Measurements from ENCODE around the gene ZNG1C.
"Not testable (repeated sequence)": the region's sequence is repeated elsewhere in the genome, so short reads cannot be mapped to it uniquely, and the experiment has no call there.

ZNG1C gene

GRCh38 chr9:68241683-68242082, at the start of gene ZNG1C:
TSS of gene ZNG1C (plus strand) at chr9:68241983. CDS start at chr9:68242032, 49 bp downstream.
- H3K9ac ChIP-seq (ENCODE audit: low read length in 2 of 2) = not testable (repeated sequence)

GRCh38 chr9:68242437-68242836, 654 bp downstream of the ZNG1C start:
- H3K4me3 ChIP-seq (ENCODE audit: low read length in 2 of 2); H3K9me3 ChIP-seq (ENCODE audit: control insufficient read depth in 2 of 2, low read length in 2 of 2); H3K4me1 ChIP-seq (ENCODE audit: control insufficient read depth, insufficient read depth, low read length); H3K27me3 ChIP-seq (ENCODE audit: control insufficient read depth in 1 of 2, insufficient read depth in 2 of 2, low read length in 2 of 2); H3K27ac ChIP-seq (ENCODE audit: low read length); H3K9ac ChIP-seq (ENCODE audit: low read length in 2 of 2); H3K36me3 ChIP-seq (ENCODE audit: control insufficient read depth in 2 of 2, insufficient read depth in 2 of 2, low read length in 2 of 2): not testable (repeated sequence)

More at GRCh38 chr9:68241683-68242082, at the start of gene ZNG1C:
- H3K9me3 ChIP-seq (ENCODE audit: control insufficient read depth in 2 of 2, low read length in 2 of 2); H3K36me3 ChIP-seq (ENCODE audit: control insufficient read depth in 2 of 2, insufficient read depth in 2 of 2, low read length in 2 of 2); H3K4me3 ChIP-seq (ENCODE audit: low read length in 2 of 2); H3K27me3 ChIP-seq (ENCODE audit: control insufficient read depth in 1 of 2, insufficient read depth in 2 of 2, low read length in 2 of 2); H3K4me1 ChIP-seq (ENCODE audit: control insufficient read depth, insufficient read depth, low read length); H3K27ac ChIP-seq (ENCODE audit: low read length): not testable (repeated sequence)

GRCh38 chr9:68281041-68281440, 39.3 kb downstream of the ZNG1C start:
- not testable (repeated sequence) for H3K27me3 ChIP-seq (ENCODE audit: control insufficient read depth in 1 of 2, insufficient read depth in 2 of 2, low read length in 2 of 2); H3K9ac ChIP-seq (ENCODE audit: low read length in 2 of 2)

GRCh38 chr9:68302567-68302966, 60.8 kb downstream of the ZNG1C start, which contains the start of gene FOXD4L3:
TSS of gene FOXD4L3 (plus strand) at chr9:68302867. CDS start at chr9:68302952, 85 bp downstream.
- not testable (repeated sequence) for H3K27me3 ChIP-seq (ENCODE audit: control insufficient read depth in 1 of 2, insufficient read depth in 2 of 2, low read length in 2 of 2); H3K9ac ChIP-seq (ENCODE audit: low read length in 2 of 2); H3K27ac ChIP-seq (ENCODE audit: low read length); H3K9me3 ChIP-seq (ENCODE audit: control insufficient read depth in 2 of 2, low read length in 2 of 2); H3K4me1 ChIP-seq (ENCODE audit: control insufficient read depth, insufficient read depth, low read length); H3K4me3 ChIP-seq (ENCODE audit: low read length in 2 of 2); H3K36me3 ChIP-seq (ENCODE audit: control insufficient read depth in 2 of 2, insufficient read depth in 2 of 2, low read length in 2 of 2)

More at GRCh38 chr9:68281041-68281440, 39.3 kb downstream of the ZNG1C start:
- H3K27ac ChIP-seq (ENCODE audit: low read length); H3K9me3 ChIP-seq (ENCODE audit: control insufficient read depth in 2 of 2, low read length in 2 of 2); H3K36me3 ChIP-seq (ENCODE audit: control insufficient read depth in 2 of 2, insufficient read depth in 2 of 2, low read length in 2 of 2); H3K4me3 ChIP-seq (ENCODE audit: low read length in 2 of 2); H3K4me1 ChIP-seq (ENCODE audit: control insufficient read depth, insufficient read depth, low read length): not testable (repeated sequence)

DNA sequence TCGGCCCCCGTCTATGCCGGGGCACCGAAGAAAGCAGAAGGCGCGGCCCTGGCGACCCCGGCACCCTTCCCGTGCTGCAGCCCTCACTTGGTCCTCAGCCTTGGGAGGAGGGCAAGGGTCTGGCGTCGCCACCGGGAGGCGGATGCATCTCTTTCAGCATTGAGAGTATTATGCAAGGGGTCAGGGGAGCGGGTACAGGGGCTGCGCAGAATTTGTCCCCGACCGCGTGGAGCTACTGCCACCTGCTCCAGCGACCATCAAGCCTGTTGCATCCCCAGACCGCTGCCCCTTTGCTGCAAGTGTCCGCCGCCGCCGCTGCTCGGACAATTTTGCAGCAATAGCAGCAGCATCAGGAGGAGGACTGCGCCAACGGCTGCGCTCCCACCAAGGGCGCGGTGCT, 62.0 kb downstream of the ZNG1C start:
- H3K9ac ChIP-seq (ENCODE audit: low read length in 2 of 2) = not testable (repeated sequence)

DNA sequence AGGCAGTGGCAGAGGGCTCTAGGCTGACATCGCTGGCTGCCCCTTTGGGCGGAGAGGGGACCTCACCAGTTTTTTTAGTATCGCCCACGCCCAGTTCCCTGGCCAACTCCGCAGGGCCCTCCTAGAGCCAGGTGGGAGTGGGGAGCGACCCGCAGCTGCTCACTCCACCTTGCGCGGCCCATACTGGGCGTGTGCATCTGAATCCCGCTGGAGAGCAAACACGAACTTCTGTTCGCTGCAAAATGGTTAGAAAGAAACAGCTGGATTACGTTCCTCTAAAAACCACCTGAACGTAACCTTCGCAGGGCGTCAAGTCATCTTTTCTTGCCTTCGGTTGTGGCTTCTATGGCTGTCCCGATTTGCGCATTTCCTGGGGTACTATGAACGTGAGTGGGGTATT, 62.4 kb downstream of the ZNG1C start:
- not testable (repeated sequence) for H3K27me3 ChIP-seq (ENCODE audit: control insufficient read depth in 1 of 2, insufficient read depth in 2 of 2, low read length in 2 of 2); H3K4me3 ChIP-seq (ENCODE audit: low read length in 2 of 2); H3K4me1 ChIP-seq (ENCODE audit: control insufficient read depth, insufficient read depth, low read length); H3K36me3 ChIP-seq (ENCODE audit: control insufficient read depth in 2 of 2, insufficient read depth in 2 of 2, low read length in 2 of 2); H3K27ac ChIP-seq (ENCODE audit: low read length); H3K9ac ChIP-seq (ENCODE audit: low read length in 2 of 2); H3K9me3 ChIP-seq (ENCODE audit: control insufficient read depth in 2 of 2, low read length in 2 of 2)

More for the DNA sequence above, 62.0 kb downstream of the ZNG1C start:
- not testable (repeated sequence) for H3K4me3 ChIP-seq (ENCODE audit: low read length in 2 of 2); H3K36me3 ChIP-seq (ENCODE audit: control insufficient read depth in 2 of 2, insufficient read depth in 2 of 2, low read length in 2 of 2); H3K27me3 ChIP-seq (ENCODE audit: control insufficient read depth in 1 of 2, insufficient read depth in 2 of 2, low read length in 2 of 2); H3K27ac ChIP-seq (ENCODE audit: low read length); H3K9me3 ChIP-seq (ENCODE audit: control insufficient read depth in 2 of 2, low read length in 2 of 2); H3K4me1 ChIP-seq (ENCODE audit: control insufficient read depth, insufficient read depth, low read length)

- not testable (repeated sequence) for H3K27me3 ChIP-seq (ENCODE audit: control insufficient read depth in 1 of 2, insufficient read depth in 2 of 2, low read length in 2 of 2); H3K36me3 ChIP-seq (ENCODE audit: control insufficient read depth in 2 of 2, insufficient read depth in 2 of 2, low read length in 2 of 2); H3K27ac ChIP-seq (ENCODE audit: low read length); H3K9me3 ChIP-seq (ENCODE audit: control insufficient read depth in 2 of 2, low read length in 2 of 2); H3K4me1 ChIP-seq (ENCODE audit: control insufficient read depth, insufficient read depth, low read length); H3K4me3 ChIP-seq (ENCODE audit: low read length in 2 of 2); H3K9ac ChIP-seq (ENCODE audit: low read length in 2 of 2)
These were observed 63.0 kb downstream of the ZNG1C start for GRCh38 chr9:68304777-68305176.

GRCh38 chr9:68305680-68306285, 64.0 kb downstream of the ZNG1C start:
- not testable (repeated sequence) for H3K9ac ChIP-seq (ENCODE audit: low read length in 2 of 2); H3K4me1 ChIP-seq (ENCODE audit: control insufficient read depth, insufficient read depth, low read length); H3K27me3 ChIP-seq (ENCODE audit: control insufficient read depth in 1 of 2, insufficient read depth in 2 of 2, low read length in 2 of 2)

GRCh38 chr9:68306391-68306964, 64.7 kb downstream of the ZNG1C start:
- H3K36me3 ChIP-seq (ENCODE audit: control insufficient read depth in 2 of 2, insufficient read depth in 2 of 2, low read length in 2 of 2); H3K4me1 ChIP-seq (ENCODE audit: control insufficient read depth, insufficient read depth, low read length); H3K9me3 ChIP-seq (ENCODE audit: control insufficient read depth in 2 of 2, low read length in 2 of 2); H3K9ac ChIP-seq (ENCODE audit: low read length in 2 of 2); H3K27me3 ChIP-seq (ENCODE audit: control insufficient read depth in 1 of 2, insufficient read depth in 2 of 2, low read length in 2 of 2); H3K4me3 ChIP-seq (ENCODE audit: low read length in 2 of 2); H3K27ac ChIP-seq (ENCODE audit: low read length): not testable (repeated sequence)

More at GRCh38 chr9:68305680-68306285, 64.0 kb downstream of the ZNG1C start:
- H3K9me3 ChIP-seq (ENCODE audit: control insufficient read depth in 2 of 2, low read length in 2 of 2); H3K27ac ChIP-seq (ENCODE audit: low read length); H3K4me3 ChIP-seq (ENCODE audit: low read length in 2 of 2); H3K36me3 ChIP-seq (ENCODE audit: control insufficient read depth in 2 of 2, insufficient read depth in 2 of 2, low read length in 2 of 2): not testable (repeated sequence)

GRCh38 chr9:68307127-68307526, 65.3 kb downstream of the ZNG1C start:
- H3K9ac ChIP-seq (ENCODE audit: low read length in 2 of 2); H3K36me3 ChIP-seq (ENCODE audit: control insufficient read depth in 2 of 2, insufficient read depth in 2 of 2, low read length in 2 of 2); H3K27ac ChIP-seq (ENCODE audit: low read length); H3K4me3 ChIP-seq (ENCODE audit: low read length in 2 of 2); H3K4me1 ChIP-seq (ENCODE audit: control insufficient read depth, insufficient read depth, low read length); H3K9me3 ChIP-seq (ENCODE audit: control insufficient read depth in 2 of 2, low read length in 2 of 2); H3K27me3 ChIP-seq (ENCODE audit: control insufficient read depth in 1 of 2, insufficient read depth in 2 of 2, low read length in 2 of 2): not testable (repeated sequence)

DNA sequence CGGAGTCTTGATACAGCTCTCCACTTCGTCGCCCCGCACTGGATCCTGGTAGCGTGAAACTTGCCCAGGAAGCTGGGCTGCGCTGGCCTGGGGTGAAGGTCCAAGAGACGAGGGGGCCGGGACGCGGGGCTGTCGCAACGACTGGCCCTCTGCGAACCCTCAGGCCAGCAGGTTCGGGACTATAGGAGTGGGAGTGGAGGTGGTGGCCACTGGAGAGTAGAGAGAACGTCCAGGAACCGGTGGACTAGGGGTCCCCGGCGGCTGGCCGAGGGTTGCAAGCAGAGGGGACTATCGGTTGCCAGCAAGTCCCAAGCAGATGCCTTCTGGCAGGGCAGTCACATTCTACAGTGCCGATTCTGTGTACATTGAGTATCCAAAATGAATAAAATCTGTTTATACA, 65.9 kb downstream of the ZNG1C start:
- not testable (repeated sequence) for H3K36me3 ChIP-seq (ENCODE audit: control insufficient read depth in 2 of 2, insufficient read depth in 2 of 2, low read length in 2 of 2); H3K9ac ChIP-seq (ENCODE audit: low read length in 2 of 2); H3K9me3 ChIP-seq (ENCODE audit: control insufficient read depth in 2 of 2, low read length in 2 of 2); H3K4me1 ChIP-seq (ENCODE audit: control insufficient read depth, insufficient read depth, low read length); H3K27ac ChIP-seq (ENCODE audit: low read length); H3K4me3 ChIP-seq (ENCODE audit: low read length in 2 of 2); H3K27me3 ChIP-seq (ENCODE audit: control insufficient read depth in 1 of 2, insufficient read depth in 2 of 2, low read length in 2 of 2)
